Mucosa of descending colon (tissue), 3 donors: ENCODE measurements around the gene SLC14A1. TPM values are rescaled to one million over a fixed set of nuclear protein-coding genes. Genes with fewer than 3 reads are reported as not detected.

ENCODE experiments used
- ATAC-seq: fragments of 200-7000 bp; cut with Tn5 transposase; one replicate; pipeline ENCODE4 v1.9.1; 2020; ENCODE audit warnings: mild to moderate bottlenecking, moderate library complexity
- DNase-seq, 3 donors: peaks; one replicate each; pipeline ENCODE4 v3.0.0-alpha.2; 2020
- H3K36me3 ChIP-seq: fragments of 200-600 bp; one replicate; pipeline ENCODE4 v1.8.0; 2021; ENCODE audit warnings: low read depth, mild to moderate bottlenecking
- H3K4me1 ChIP-seq: fragments of 200-600 bp; one replicate; pipeline ENCODE4 v1.8.0; 2021; ENCODE audit warnings: low read depth, mild to moderate bottlenecking
- H3K4me3 ChIP-seq: fragments of 200-600 bp; one replicate; pipeline ENCODE4 v1.8.0; 2021; ENCODE audit warnings: mild to moderate bottlenecking
- H3K9me3 ChIP-seq: fragments of 200-600 bp; one replicate; pipeline ENCODE4 v1.8.0; 2021; ENCODE audit warnings: mild to moderate bottlenecking
- CTCF ChIP-seq: fragments of 200-600 bp; IDR thresholded peaks from one replicate; pipeline ENCODE4 v1.8.0; 2022; ENCODE audit warnings: antibody characterized with exemption, mild to moderate bottlenecking
- intact Hi-C, 2 donors: fragments of 100-400 bp; cut with DNase I in 1 of 2; cut with micrococcal nuclease in 1 of 2; formaldehyde crosslinking; loops; one replicate each; pipeline versions ENCODE4 v1.11.0 to v1.11.1; 2022; cut with DNase I, micrococcal nuclease
- long read RNA-seq, 2 donors: library from polyadenylated mRNA; unstranded; transcript quantifications; one replicate each; pipeline ENCODE4 v2.0.0, GENCODE V29; 2019 to 2021
- total RNA-seq, 3 donors: library from RNA; stranded (reverse); fragmentation: NEBNext Ultra II Directional in 2 of 3; extraction: Animal tissue kit (Norgen Biotek cat#: 25700) in 2 of 3; gene quantifications; one replicate each; pipeline versions ENCODE4 v1.2.1 to v1.2.4, GENCODE V29; 2021 to 2023
- donor health status: DM: no; HTN: no; CAD: no; lungs with moderate emphysema.
- donor health status: DM: no; HTN: no; CAD: no.
- donor health status: DM: no; HTN: yes; CAD: no.

Gene SLC14A1
- total RNA-seq = 1 to 10 TPM in 2 of 3 donors, under 1 TPM in 1; 0.46 to 1.1 (median 1.1) TPM
- long read RNA-seq, donor 1 = 0 reads
- long read RNA-seq, donor 2 = 0 reads

- no peaks in the 10 kb centered on the region for H3K4me1 ChIP-seq
- ATAC-seq (no peak), DNase-seq (no peak)
- H3K36me3 ChIP-seq = no peaks in the 10 kb centered on the region
- no peak within 1 kb of the TSS for H3K4me3 ChIP-seq
- H3K9me3 ChIP-seq = no peaks in the 10 kb centered on the region
- intact Hi-C loops = no loop called here
- TF ChIP-seq CTCF = no peak
These were observed at the start of gene SLC14A1 for GRCh38 chr18:45723567-45724355. Gene SLC14A1, plus strand, starts transcription at chr18:45724181. Its CDS starts 6,140 bp downstream, at chr18:45730321.

GRCh38 chr18:45677276-45677807 lies 46.6 kb upstream of the SLC14A1 start:
- no peak for TF ChIP-seq CTCF
- DNase-seq (no peak), ATAC-seq (no peak)
- intact Hi-C loops = loop anchor here in 1 of 2 donors (10.0 kb wide), 1 partner anchor 197 kb away; no protein-coding TSS in a partner anchor
- no peaks in the 10 kb centered on the region for H3K4me1 ChIP-seq
- H3K4me3 ChIP-seq = no peak overlapping the region
- H3K9me3 ChIP-seq = no peaks in the 10 kb centered on the region
- no peaks in the 10 kb centered on the region for H3K36me3 ChIP-seq

- intact Hi-C loops = loop anchor here in 1 of 2 donors (10.0 kb wide), 1 partner anchor 196 kb away; no protein-coding TSS in a partner anchor
- no peaks in the 10 kb centered on the region for H3K9me3 ChIP-seq
- TF ChIP-seq CTCF = no peak
- DNase-seq (no peak), ATAC-seq (no peak)
- no peak overlapping the region for H3K4me3 ChIP-seq
- H3K4me1 ChIP-seq = no peaks in the 10 kb centered on the region
- H3K36me3 ChIP-seq = no peaks in the 10 kb centered on the region
These were observed 45.5 kb upstream of the SLC14A1 start for GRCh38 chr18:45678441-45678840.

GRCh38 chr18:45678850-45679249 lies 45.1 kb upstream of the SLC14A1 start:
- TF ChIP-seq CTCF = no peak

GRCh38 chr18:45680066-45680690 lies 43.8 kb upstream of the SLC14A1 start:
- Histone ChIP-seq H3K9me3 (no peaks in the 10 kb centered on the region), H3K4me1 (no peaks in the 10 kb centered on the region), H3K4me3 (no peak overlapping the region), H3K36me3 (no peaks in the 10 kb centered on the region)
- no peak for ATAC-seq
- TF ChIP-seq CTCF = no peak
- intact Hi-C loops = loop anchor here (10.0 kb wide), 2 partner anchors 205 to 295 kb away; no protein-coding TSS in a partner anchor
- no peak for DNase-seq

More at GRCh38 chr18:45678850-45679249, 45.1 kb upstream of the SLC14A1 start:
- Histone ChIP-seq H3K36me3 (no peaks in the 10 kb centered on the region), H3K9me3 (no peaks in the 10 kb centered on the region), H3K4me1 (no peaks in the 10 kb centered on the region), H3K4me3 (no peak overlapping the region)
- intact Hi-C loops = loop anchor here in 1 of 2 donors (10.0 kb wide), 1 partner anchor 196 kb away; no protein-coding TSS in a partner anchor
- ATAC-seq (no peak), DNase-seq (no peak)
